ENCODE results near the gene CABLES2.
"Not testable (repeated sequence)": the region's sequence is repeated elsewhere in the genome, so short reads cannot be mapped to it uniquely, and the experiment has no call there.

CABLES2 gene

DNA sequence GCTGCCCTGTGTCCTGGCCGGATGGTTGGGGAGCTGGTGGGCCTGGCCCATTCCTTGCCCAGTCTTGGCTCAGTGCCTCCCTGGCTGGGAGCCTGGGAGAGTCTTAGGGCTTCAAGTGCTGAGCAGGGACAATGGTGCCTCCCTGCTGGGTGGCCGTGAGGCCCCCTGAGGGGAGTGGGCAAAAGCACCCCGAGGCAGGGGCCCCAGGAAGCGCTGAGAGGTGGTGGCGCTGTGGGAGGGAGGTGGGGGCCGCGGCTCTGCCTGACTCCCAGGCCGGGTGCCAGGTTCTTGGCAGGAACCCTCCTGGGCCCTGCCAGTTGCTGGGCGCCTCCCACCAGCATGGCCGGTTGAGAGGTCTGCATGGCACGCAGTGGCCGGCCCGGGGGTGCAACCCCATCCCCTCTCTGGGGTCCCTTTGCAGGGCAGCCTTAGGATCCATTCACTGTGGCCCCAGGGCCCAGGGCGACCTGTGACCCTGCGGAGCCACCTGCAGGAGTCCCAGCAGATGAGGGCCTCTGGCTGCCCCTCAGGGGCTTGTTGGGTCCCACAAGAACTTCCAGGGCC is 29.4 kb downstream of the CABLES2 start:
- no peak for DNase-seq (ENCODE audit: low read depth)
- H3K4me3 ChIP-seq (ENCODE audit: low read depth, low read length) = no peak overlapping the region

GRCh38 chr20:62377064-62377461 is 30.0 kb downstream of the CABLES2 start:
- no peak for DNase-seq (ENCODE audit: low read depth)
- H3K4me3 ChIP-seq (ENCODE audit: low read depth, low read length) = no peak overlapping the region

- DNase-seq (ENCODE audit: low read depth) = no peak
- H3K4me3 ChIP-seq (ENCODE audit: low read depth, low read length) = no peak overlapping the region
Observed at GRCh38 chr20:62376112-62377063, 30.7 kb downstream of the CABLES2 start.

DNA sequence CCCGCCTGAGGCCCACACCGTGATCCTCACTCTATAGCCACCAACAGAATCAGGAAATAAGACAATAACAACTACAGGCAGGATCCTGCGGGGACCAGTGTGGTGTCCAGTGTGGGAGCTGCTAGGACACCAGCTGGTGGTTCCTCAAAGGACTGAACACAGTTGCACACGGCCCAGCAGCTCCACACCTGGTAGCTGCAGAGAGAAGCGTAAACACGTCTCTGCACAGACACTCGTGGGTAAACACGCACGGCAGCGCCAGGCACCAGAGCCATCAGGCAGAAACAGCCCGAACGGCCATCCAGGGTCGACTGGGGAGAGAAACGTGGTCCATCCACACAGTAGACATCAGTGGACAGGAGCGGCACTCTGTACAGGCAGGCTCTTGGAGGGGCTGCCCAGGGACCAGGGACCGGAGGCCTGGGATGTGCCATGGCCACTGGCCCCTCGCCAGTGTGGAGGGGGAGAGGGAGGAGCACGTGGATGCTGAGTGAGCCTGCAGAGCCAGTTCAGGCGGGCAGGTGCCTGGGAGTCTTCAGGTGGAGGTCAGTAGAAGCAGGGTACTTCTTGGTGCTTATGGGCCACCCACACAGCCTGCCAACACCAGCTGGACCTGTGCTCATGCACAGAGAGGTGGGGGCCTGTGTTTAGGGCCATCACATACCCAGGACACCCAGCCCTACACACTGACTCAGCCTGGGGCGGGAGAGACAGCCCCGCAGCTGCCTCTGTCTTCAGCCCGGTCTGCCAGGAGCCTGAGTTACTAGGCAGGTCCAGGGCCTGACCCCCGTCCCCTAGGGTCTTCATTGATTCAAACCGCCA is 32.5 kb downstream of the CABLES2 start:
- no peak for DNase-seq (ENCODE audit: low read depth)
- H3K4me3 ChIP-seq (ENCODE audit: low read depth, low read length) = no peak overlapping the region

GRCh38 chr20:62373631-62374179 is 33.4 kb downstream of the CABLES2 start:
- not testable (repeated sequence) for DNase-seq (ENCODE audit: low read depth)

GRCh38 chr20:62372042-62372993 is 34.8 kb downstream of the CABLES2 start:
- no peak for DNase-seq (ENCODE audit: low read depth)
- no peak overlapping the region for H3K4me3 ChIP-seq (ENCODE audit: low read depth, low read length)

More at GRCh38 chr20:62373631-62374179, 33.4 kb downstream of the CABLES2 start:
- H3K4me3 ChIP-seq (ENCODE audit: low read depth, low read length) = not testable (repeated sequence)

- no peak for DNase-seq (ENCODE audit: low read depth)
- H3K4me3 ChIP-seq (ENCODE audit: low read depth, low read length) = no peak overlapping the region
Observed at GRCh38 chr20:62371588-62372041, 35.5 kb downstream of the CABLES2 start.

DNA sequence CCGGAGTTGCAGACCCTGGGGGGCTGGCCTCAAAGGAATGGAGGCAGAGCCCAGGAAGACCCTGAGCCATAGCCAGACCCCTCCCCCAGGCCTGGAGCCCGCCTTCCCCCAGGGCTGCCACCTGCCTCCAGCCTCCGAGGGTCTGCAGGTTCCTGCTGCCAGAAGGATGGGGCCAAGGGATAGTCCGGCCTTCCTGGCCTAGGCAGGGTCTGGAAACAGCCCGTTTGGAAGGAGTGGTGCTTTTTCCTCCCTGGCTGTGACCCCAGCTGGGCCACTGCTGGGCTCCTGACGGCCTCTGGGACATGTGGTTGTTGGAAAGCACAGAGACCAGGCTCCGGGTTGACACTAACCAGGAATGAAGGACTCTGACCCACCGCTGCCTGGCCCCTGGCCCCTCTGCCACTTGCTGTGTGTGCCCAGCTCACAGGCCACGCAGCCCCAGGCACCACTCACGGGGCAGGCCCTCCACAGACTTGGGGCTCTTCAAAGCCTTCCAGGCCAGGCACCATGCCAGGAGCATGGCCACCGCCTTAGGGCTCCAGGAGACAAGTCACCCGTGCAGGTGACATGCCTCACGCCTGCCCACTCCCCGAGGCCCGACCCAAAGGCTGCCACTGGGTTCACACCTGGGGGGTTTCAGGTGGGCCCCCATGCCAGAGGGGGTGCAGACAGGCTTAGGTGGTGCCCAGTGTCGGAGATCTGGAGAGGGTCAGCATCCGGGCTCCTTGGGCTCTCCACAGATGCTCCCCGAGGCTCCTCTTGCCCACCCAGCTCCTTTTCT is 36.1 kb downstream of the CABLES2 start:
- no peak overlapping the region for H3K4me3 ChIP-seq (ENCODE audit: low read depth, low read length)
- no peak for DNase-seq (ENCODE audit: low read depth)

DNA sequence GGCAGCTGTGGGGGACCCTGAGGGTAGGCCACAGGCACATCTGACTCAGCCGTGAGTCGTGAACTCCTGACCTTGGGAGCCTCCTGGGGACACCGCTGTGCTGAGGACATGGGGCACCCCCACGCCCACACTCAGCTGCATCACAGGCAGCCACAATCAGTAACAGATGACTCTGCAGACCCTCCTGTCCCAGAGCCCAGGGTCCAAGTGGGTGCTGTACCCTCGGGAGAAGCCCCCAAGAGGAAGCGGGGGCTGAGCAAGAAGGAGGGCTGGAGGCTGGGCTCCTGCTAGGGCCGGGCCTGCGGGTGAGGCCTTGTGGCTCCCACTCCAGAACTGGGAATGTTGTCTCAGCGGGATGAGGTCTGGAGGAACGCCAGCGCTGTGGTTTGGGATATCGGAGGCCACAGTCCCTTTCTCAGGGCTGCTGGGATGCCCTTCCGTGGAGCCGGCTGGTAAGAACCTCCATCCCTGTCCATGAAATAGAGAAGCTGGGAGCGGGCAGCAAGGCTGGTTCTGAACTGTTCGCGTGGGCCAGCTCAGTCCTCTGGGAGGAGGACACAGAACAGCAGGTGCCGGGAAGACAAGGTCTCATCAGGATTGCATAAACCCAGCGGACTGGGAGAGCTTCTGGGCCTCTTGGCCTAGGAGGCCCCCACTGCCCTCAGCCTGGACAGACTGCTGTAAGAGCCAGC is 36.8 kb downstream of the CABLES2 start:
- DNase-seq (ENCODE audit: low read depth) = no peak

GRCh38 chr20:62369815-62370114 is 37.3 kb downstream of the CABLES2 start:
- H3K4me3 ChIP-seq (ENCODE audit: low read depth, low read length) = no peak overlapping the region
- no peak for DNase-seq (ENCODE audit: low read depth)

More for the DNA sequence above, 36.8 kb downstream of the CABLES2 start:
- no peak overlapping the region for H3K4me3 ChIP-seq (ENCODE audit: low read depth, low read length)

- H3K4me3 ChIP-seq (ENCODE audit: low read depth, low read length) = peak overlapping the region; percentile 11
- peak; percentile 39 for DNase-seq (ENCODE audit: low read depth)
Observed at GRCh38 chr20:62368976-62369814, 37.9 kb downstream of the CABLES2 start.

DNA sequence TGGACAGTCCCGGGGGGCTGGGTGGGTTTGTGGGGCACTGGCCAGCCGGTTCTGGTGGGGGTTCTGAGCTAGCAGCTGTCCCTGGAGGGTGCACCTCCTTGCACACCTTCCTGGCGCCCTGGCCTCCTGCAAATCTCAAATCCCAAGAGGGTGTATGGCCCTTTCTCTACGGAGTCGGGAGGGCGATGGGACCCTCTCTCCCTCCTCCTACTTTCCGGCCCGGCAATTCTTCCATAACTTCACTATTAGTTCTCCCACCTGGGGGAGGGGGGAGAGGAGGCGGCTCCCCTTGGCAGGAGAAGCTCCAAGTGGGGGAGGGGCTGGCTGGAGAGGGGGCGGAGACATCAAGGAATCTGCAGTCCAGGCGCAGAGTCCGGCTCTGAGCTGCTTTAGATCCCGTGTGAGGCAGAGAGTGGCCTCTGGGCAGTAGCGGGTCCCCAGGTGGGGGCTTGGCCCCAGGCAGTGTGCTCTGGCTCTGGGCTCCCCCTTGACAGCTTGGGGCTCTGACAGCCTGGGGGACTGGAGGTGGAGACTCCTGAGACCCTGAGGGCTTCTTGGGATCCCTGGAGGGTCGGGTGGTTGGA is 38.6 kb downstream of the CABLES2 start:
- peak overlapping the region; percentile 24 for H3K4me3 ChIP-seq (ENCODE audit: low read depth, low read length)
- no peak for DNase-seq (ENCODE audit: low read depth)

DNA sequence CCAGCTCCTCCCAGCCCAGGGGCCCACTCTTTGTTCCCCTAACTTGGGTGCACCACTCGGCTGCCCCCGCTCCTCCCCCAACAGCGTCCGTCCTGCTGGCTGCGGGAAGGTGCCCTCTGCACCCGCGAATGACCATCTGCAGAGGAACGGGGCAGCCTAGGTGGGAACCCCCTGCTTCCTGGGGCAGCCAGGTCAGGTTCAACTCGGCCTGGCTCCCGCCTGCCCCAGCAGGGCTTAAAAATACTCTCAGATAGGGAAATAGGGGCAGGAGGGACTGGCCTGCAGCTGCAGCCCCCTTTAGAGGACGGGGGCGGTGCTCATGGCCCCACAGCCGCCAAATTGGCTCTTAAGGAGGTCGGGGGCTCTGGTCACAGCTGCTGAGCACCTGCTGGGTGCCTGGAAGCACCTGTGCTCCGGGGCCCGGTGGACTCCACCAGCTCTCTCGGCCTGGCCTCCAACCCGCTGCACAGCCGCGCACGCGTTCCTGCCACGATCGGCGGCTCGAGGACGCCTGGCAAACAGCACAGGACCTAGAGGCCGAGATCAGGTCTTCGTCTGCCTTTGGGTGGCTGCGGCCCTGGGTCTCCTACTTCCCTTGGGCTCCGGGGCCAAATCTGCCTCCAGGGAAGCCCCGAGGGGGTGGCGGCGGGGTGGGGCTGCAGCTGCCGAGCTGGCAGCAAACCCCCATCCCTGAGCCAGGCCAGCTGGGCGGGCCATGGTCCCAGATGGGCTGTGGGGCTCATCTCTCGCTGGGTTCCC is 39.3 kb downstream of the CABLES2 start:
- DNase-seq (ENCODE audit: low read depth) = no peak
- peak overlapping the region; percentile 37 for H3K4me3 ChIP-seq (ENCODE audit: low read depth, low read length)

DNA sequence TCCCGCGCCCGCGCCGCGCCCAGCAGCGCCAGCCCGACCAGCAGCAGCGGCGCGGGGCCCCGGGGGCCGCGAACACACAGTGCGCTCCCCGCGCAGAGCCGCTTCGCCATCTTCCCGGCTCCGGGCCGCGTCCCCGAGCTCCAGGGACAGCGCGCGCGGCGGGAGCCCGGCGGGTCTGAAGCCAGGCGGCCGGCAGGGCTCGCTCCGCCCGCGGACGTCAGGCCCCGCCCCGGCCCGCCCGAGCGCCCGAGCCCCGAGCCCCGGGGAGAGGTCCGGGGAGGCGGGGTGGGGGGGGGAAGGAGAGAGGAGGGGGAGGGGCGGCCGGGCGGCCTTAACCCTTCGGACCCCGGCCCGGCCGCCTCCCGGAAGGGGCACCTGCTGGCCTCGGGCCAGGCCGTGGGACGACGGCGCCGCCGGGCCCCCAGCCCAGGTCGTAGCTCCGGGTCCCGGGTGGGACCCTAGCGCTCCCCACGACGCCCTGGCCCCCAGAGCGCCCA is 39.9 kb downstream of the CABLES2 start, which contains the start of gene LAMA5:
TSS of gene LAMA5 (minus strand) at position 177 of the 497 bp plus-strand sequence. CDS start at position 110, 67 bp downstream.
- H3K4me3 ChIP-seq (ENCODE audit: low read depth, low read length) = peak within 1 kb of the TSS; percentile 64
- DNase-seq (ENCODE audit: low read depth) = no peak
